ENCODE measurements around the gene MYADM.

The MYADM gene

DNA sequence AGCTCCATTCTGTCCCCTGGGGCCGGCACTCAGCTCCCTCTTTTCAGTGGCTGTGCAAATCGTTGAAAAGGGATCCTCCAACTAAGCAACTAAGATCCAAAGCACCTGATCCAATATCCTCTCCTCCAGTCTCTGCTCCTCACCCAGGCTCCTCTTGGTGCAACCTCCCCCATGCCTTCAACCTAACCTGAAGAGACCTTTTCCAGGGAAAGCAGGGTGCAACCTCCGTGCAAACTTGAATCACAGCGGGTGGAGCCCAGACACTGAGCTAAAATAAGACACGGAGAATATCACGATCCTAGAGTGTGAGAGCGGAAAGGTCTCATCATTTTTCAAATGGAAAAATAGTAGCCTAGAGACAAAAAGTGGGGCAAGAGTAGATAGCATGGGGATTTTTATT, 49.7 kb downstream of the MYADM start:
- DNase-seq, result no peak
